OCI-LY3 (cell line): ENCODE results near the gene ERMAP.

Experiments used
- H2AFZ ChIP-seq: fragments of 200-600, 300-600 bp; shearing (Covaris generic); 2 replicates; pipeline ENCODE4 v1.6.0; 2014; ENCODE audit warnings: antibody characterized with exemption, low read depth, low read length
- H3K27ac ChIP-seq: fragments of 200-600, 300-600 bp; sonication (generic); 2 replicates; pipeline ENCODE4 v1.5.1; 2014; ENCODE audit warnings: mild to moderate bottlenecking, low read length, moderate library complexity, mixed read lengths
- H3K27me3 ChIP-seq: fragments of 200-600, 300-600 bp; sonication (generic); 2 replicates; pipeline ENCODE4 v1.6.1; 2014; ENCODE audit warnings: low read depth, low read length, mixed read lengths
- H3K36me3 ChIP-seq: fragments of 200-600, 300-600 bp; sonication (generic); replicated peaks from 2 replicates; pipeline ENCODE3; 2014; ENCODE audit warnings: low read depth, low read length, mixed read lengths
- H3K4me1 ChIP-seq: fragments of 300-600, 200-600 bp; sonication (generic); 2 replicates; pipeline ENCODE4 v1.6.1; 2014; ENCODE audit warnings: low read length, mixed read lengths
- H3K4me2 ChIP-seq: fragments of 200-600, 300-600 bp; sonication (generic); 2 replicates; pipeline ENCODE4 v1.6.1; 2014; ENCODE audit warnings: low read length, mixed read lengths
- H3K4me3 ChIP-seq: fragments of 300-600, 200-600 bp; sonication (generic); 2 replicates; pipeline ENCODE4 v1.5.1; 2014; ENCODE audit warnings: antibody characterized with exemption, mild to moderate bottlenecking, low read length, moderate library complexity
- H3K79me2 ChIP-seq: fragments of 300-600, 200-600 bp; shearing (Covaris generic); 2 replicates; pipeline ENCODE4 v1.6.1; 2014; ENCODE audit warnings: mild to moderate bottlenecking, low read length, mixed read lengths
- H3K9ac ChIP-seq: fragments of 300-600, 200-600 bp; shearing (Covaris generic); 2 replicates; pipeline ENCODE4 v1.6.0; 2014; ENCODE audit warnings: mild to moderate bottlenecking, low read length, moderate library complexity
- H3K9me3 ChIP-seq: fragments of 200-600, 300-600 bp; shearing (Covaris generic); 2 replicates; pipeline ENCODE4 v1.6.1; 2014; ENCODE audit warnings: low read length, mixed read lengths; ENCODE audit not compliant: insufficient read depth
- H4K20me1 ChIP-seq: fragments of 200-600, 300-600 bp; sonication (generic); 2 replicates; pipeline ENCODE4 v1.6.1; 2016; ENCODE audit warnings: low read length, mixed read lengths; ENCODE audit not compliant: insufficient read depth
- EZH2phosphoT487 ChIP-seq: fragments of 200-600 bp; shearing (Covaris generic); IDR thresholded peaks from 2 replicates; pipeline ENCODE4 v1.6.1; 2018; ENCODE audit warnings: antibody characterized with exemption, mixed run types, low read depth
- TF ChIP-seq, protein P1 (sequence below): fragments of 200-600, 300-600 bp; sonication (generic); IDR thresholded peaks from 2 replicates; pipeline ENCODE4 v1.5.1; 2014; ENCODE audit warnings: antibody characterized with exemption, low read length, low read depth

The ERMAP gene

DNA sequence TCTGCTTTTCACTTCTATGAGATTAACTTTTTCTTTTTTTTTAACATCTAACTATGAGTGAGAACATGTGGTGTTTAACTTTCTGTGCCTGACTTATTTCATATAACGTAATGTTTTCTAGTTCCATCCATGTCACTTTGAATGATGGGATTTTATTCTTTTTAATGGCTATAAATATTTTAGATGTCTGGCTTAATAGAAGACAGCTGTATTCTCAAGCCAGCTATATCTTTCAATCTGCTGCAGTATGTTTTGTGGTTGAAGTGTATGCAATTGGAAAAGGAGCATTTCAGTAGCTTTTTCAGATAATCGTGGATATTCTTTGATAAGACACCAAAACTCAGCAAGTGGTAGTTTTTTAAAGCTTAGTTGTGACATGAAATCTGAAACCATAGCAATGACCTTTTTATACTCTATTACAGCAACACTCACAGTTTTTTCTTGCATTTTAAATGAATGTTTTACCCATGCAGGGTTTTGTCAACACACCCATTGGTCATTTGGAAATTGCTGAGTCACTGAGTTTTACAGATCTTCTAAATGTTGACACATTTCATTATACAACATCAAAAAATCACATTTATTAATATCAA lies 6.0 kb downstream of the ERMAP start:
- Histone ChIP-seq H3K27ac (no peak overlapping the region), H3K9ac (no peak overlapping the region), H3K4me2 (no peak overlapping the region), H2AFZ (no peak overlapping the region), H3K27me3 (no peaks in the 10 kb centered on the region), H3K4me1 (peaks cover 2% of the 10 kb centered on the region; the same call in 1 of the 2 replicates), H3K36me3 (no peaks in the 10 kb centered on the region), H3K9me3 (no peaks in the 10 kb centered on the region), H3K79me2 (no peaks in the 10 kb centered on the region), H3K4me3 (no peak overlapping the region), H4K20me1 (no peaks in the 10 kb centered on the region)
- no peak for TF ChIP-seq EZH2phosphoT487
- TF ChIP-seq, protein P1, sequence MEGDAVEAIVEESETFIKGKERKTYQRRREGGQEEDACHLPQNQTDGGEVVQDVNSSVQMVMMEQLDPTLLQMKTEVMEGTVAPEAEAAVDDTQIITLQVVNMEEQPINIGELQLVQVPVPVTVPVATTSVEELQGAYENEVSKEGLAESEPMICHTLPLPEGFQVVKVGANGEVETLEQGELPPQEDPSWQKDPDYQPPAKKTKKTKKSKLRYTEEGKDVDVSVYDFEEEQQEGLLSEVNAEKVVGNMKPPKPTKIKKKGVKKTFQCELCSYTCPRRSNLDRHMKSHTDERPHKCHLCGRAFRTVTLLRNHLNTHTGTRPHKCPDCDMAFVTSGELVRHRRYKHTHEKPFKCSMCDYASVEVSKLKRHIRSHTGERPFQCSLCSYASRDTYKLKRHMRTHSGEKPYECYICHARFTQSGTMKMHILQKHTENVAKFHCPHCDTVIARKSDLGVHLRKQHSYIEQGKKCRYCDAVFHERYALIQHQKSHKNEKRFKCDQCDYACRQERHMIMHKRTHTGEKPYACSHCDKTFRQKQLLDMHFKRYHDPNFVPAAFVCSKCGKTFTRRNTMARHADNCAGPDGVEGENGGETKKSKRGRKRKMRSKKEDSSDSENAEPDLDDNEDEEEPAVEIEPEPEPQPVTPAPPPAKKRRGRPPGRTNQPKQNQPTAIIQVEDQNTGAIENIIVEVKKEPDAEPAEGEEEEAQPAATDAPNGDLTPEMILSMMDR: no peak

DNA sequence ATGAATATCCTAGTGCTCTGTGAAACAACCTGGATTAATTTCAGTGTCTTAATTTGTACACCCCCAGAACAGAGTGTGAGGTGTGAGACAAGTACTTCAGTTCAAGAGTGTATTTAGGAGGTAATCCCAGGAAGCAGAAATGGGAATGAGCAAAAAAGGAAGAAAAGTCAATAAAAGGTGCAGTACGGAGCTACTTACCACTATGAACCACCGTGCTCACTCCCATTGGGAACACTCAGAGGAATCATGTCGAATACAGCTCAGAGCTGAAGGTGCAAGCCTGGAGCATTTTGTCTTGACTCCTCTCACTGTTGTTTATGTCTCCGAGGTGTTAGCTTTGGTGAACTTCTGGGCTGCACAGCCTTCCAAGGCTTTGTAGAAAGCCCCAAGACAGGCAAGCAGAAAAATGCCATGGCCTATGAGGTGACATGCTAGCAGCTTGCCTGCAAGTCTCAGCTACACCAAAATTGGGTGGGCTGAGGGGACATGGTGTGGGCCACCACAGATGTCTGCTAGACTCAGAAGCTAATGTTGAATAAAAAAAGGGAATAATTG lies 7.6 kb downstream of the ERMAP start:
- Histone ChIP-seq H2AFZ (no peak overlapping the region), H3K4me3 (no peak overlapping the region)

DNA sequence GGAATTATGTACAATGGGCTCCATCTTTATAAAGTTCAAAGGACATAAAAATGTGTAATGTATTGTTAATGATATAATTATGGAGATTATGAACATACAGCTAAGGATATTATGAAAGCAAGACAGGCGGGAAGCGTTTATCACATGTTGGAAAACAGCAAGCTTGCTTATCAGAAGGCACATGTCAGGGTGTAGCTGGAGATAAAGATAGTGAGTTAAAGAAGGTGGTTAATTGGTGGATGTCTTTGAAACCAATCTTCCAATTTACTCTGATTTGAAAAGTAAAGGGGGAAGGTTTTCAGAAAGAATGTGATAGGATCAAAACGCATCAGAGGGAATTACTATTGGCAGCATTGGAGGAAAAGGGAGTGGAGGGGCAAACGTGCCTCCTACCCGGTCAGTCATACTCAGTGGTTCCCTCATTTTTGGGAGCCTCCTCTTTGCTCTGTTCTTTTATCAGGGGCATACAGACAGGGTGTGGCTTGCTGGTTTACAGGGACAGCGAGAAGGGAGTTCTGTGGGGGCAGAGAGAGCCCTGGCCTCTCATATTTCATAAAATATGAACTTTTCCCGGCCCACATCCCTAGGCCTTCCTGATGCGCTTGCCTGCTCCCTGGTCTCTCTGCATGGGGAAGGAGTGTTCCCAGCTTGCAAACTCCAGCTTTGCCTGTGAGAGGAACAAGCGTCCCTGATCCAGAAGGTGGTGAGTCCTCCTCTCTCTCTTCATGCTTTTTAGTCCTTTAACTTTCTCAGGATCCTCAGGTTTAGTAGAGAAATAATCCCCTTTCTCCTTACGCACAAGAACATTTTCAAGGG lies 8.3 kb downstream of the ERMAP start:
- no peak for TF ChIP-seq EZH2phosphoT487
- TF ChIP-seq, protein P1: no peak

More for the DNA sequence above, 7.6 kb downstream of the ERMAP start:
- TF ChIP-seq EZH2phosphoT487: no peak
- H3K79me2 ChIP-seq: no peaks in the 10 kb centered on the region
- H3K27me3 ChIP-seq: no peaks in the 10 kb centered on the region
- H3K27ac ChIP-seq: no peak overlapping the region
- H3K9ac ChIP-seq: no peak overlapping the region
- H3K9me3 ChIP-seq: no peaks in the 10 kb centered on the region
- H3K4me1 ChIP-seq: no peaks in the 10 kb centered on the region
- H4K20me1 ChIP-seq: no peaks in the 10 kb centered on the region
- H3K36me3 ChIP-seq: no peaks in the 10 kb centered on the region
- H3K4me2 ChIP-seq: no peak overlapping the region

DNA sequence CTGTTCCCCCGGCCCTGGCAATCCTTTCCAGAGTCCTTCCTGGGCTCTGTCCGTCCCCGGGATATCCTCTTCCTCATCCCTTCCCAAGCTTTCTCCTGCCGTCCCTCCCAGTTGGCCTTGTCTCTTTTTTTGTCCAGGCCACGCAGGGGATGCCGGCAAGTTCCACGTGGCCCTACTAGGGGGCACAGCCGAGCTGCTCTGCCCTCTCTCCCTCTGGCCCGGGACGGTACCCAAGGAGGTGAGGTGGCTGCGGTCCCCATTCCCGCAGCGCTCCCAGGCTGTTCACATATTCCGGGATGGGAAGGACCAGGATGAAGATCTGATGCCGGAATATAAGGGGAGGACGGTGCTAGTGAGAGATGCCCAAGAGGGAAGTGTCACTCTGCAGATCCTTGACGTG lies 13.7 kb downstream of the ERMAP start:
- H3K9ac ChIP-seq: no peak overlapping the region

More for the DNA sequence above, 8.3 kb downstream of the ERMAP start:
- Histone ChIP-seq H3K9ac (no peak overlapping the region), H3K27ac (no peak overlapping the region), H2AFZ (no peak overlapping the region), H3K4me3 (no peak overlapping the region), H4K20me1 (no peaks in the 10 kb centered on the region), H3K4me2 (no peak overlapping the region), H3K79me2 (no peaks in the 10 kb centered on the region), H3K27me3 (no peaks in the 10 kb centered on the region), H3K9me3 (no peaks in the 10 kb centered on the region), H3K4me1 (no peaks in the 10 kb centered on the region), H3K36me3 (no peaks in the 10 kb centered on the region)

More for the DNA sequence above, 13.7 kb downstream of the ERMAP start:
- Histone ChIP-seq H3K27me3 (no peaks in the 10 kb centered on the region), H2AFZ (no peak overlapping the region), H3K27ac (no peak overlapping the region), H3K79me2 (no peaks in the 10 kb centered on the region), H4K20me1 (no peaks in the 10 kb centered on the region), H3K4me1 (peaks cover 7% of the 10 kb centered on the region), H3K4me2 (no peak overlapping the region), H3K36me3 (no peaks in the 10 kb centered on the region), H3K9me3 (no peaks in the 10 kb centered on the region), H3K4me3 (no peak overlapping the region)
- no peak for TF ChIP-seq EZH2phosphoT487
- TF ChIP-seq, protein P1: no peak
